AG10803 (cell line): ENCODE measurements around the gene PHLDA3.

ENCODE experiments used
- DNase-seq: peaks from one replicate; pipeline ENCODE4 v3.0.0; 2010; ENCODE audit warnings: low read depth
- H3K4me3 ChIP-seq: 2 replicates; pipeline ENCODE4 v1.5.1; 2011; ENCODE audit warnings: mild to moderate bottlenecking, low read length, control low read depth
- CTCF ChIP-seq: conservative IDR thresholded peaks from 2 replicates; pipeline ENCODE4 v1.5.1; 2011; ENCODE audit warnings: mild to moderate bottlenecking, low read length, control low read depth, inconsistent platforms

The PHLDA3 gene

GRCh38 chr1:201508809-201509208 is 39.8 kb upstream of the PHLDA3 start:
- TF ChIP-seq CTCF = no peak
- peak; percentile 65 for DNase-seq
- H3K4me3 ChIP-seq = no peak overlapping the region

GRCh38 chr1:201507360-201507675 is 38.3 kb upstream of the PHLDA3 start:
- no peak for TF ChIP-seq CTCF
- peak overlapping the region; percentile 81 for H3K4me3 ChIP-seq
- no peak for DNase-seq

- H3K4me3 ChIP-seq = peak within 1 kb of the TSS; percentile 81
- peak; percentile 85 for DNase-seq
- no peak for TF ChIP-seq CTCF
Observed at GRCh38 chr1:201506557-201507359, 37.8 kb upstream of the PHLDA3 start, which contains the start of gene CSRP1. CSRP1 (minus strand) TSS chr1:201507123; CDS start chr1:201496303, 10,820 bp downstream.

GRCh38 chr1:201506092-201506491 is 37.1 kb upstream of the PHLDA3 start:
- no peak for TF ChIP-seq CTCF
- DNase-seq = no peak
- H3K4me3 ChIP-seq = peak overlapping the region; percentile 81

- TF ChIP-seq CTCF = peak; percentile 17; the same call in 1 of the 2 replicates
- peak; percentile 70 for DNase-seq
- peak overlapping the region; percentile 81 for H3K4me3 ChIP-seq
Observed at GRCh38 chr1:201505503-201505890, 36.5 kb upstream of the PHLDA3 start.

GRCh38 chr1:201504799-201505502 is 36.0 kb upstream of the PHLDA3 start:
- TF ChIP-seq CTCF = no peak
- H3K4me3 ChIP-seq = peak overlapping the region; percentile 81
- DNase-seq = no peak

- peak overlapping the region; percentile 81 for H3K4me3 ChIP-seq
- peak; percentile 73 for DNase-seq
- TF ChIP-seq CTCF = no peak
Observed at GRCh38 chr1:201504179-201504631, 35.2 kb upstream of the PHLDA3 start.
